IMR-90 (cell line): ENCODE results near the gene MAP1LC3A. TPM values are rescaled to one million over a fixed set of nuclear protein-coding genes. Genes with fewer than 3 reads are reported as not detected.

Experiments
- ATAC-seq: fragments of 200-7000 bp; cut with Tn5 transposase; 2 replicates; pipeline ENCODE4 v1.9.1; 2020; ENCODE audit warnings: low read depth, mild to moderate bottlenecking, moderate library complexity
- BruUV-seq: library from RNA; stranded (reverse); fragments of 400-500 nt; replicated peaks from 2 replicates; lab custom pipeline; 2021; lab: Mats Ljungman, UMichigan
- CTCF ChIA-PET: fragments of 300-600 bp; formaldehyde crosslinking; extraction: SDS; loops from one replicate; lab custom pipeline; 2021; ENCODE audit warnings: antibody characterized with exemption; lab: Yijun Ruan, JAX
- POLR2A ChIA-PET: fragments of 300-600 bp; sonication (Branson Sonifier 250); formaldehyde crosslinking; loops from one replicate; lab custom pipeline; 2022; ENCODE audit warnings: antibody characterized with exemption; ENCODE audit not compliant: unreplicated experiment; lab: Charles Lee
- DNase-seq: peaks from one replicate; pipeline ENCODE4 v3.0.0; 2013
- H2AFZ ChIP-seq: replicated peaks from 2 replicates; pipeline ENCODE3; 2013; ENCODE audit warnings: low read length, mild to moderate bottlenecking; ENCODE audit not compliant: poor library complexity
- H2AK5ac ChIP-seq: 2 replicates; pipeline ENCODE4 v1.6.1; 2013; ENCODE audit warnings: low read depth, low read length, inconsistent platforms
- H2AK9ac ChIP-seq: replicated peaks from 2 replicates; pipeline ENCODE3; 2013; ENCODE audit warnings: mild to moderate bottlenecking, low read depth, low read length, moderate library complexity; ENCODE audit not compliant: poor library complexity
- H2BK120ac ChIP-seq: 2 replicates; pipeline ENCODE4 v1.6.1; 2013; ENCODE audit warnings: low read depth, low read length, inconsistent platforms
- H2BK15ac ChIP-seq: 3 replicates; pipeline ENCODE4 v1.6.1; 2013; ENCODE audit warnings: low read depth, low read length, inconsistent platforms
- H2BK20ac ChIP-seq: 2 replicates; pipeline ENCODE4 v1.6.1; 2013; ENCODE audit warnings: low read depth, mild to moderate bottlenecking, inconsistent platforms, low read length, moderate library complexity
- H2BK5ac ChIP-seq: 2 replicates; pipeline ENCODE4 v1.6.1; 2013; ENCODE audit warnings: mild to moderate bottlenecking, low read depth, low read length, inconsistent platforms; ENCODE audit not compliant: poor library complexity, severe bottlenecking
- H3K14ac ChIP-seq: replicated peaks from 2 replicates; pipeline ENCODE4 v1.6.1; 2013; ENCODE audit warnings: low read depth, low read length, inconsistent platforms
- H3K18ac ChIP-seq: 2 replicates; pipeline ENCODE4 v1.6.1; 2013; ENCODE audit warnings: low read depth, low read length, control low read depth
- H3K23ac ChIP-seq: 2 replicates; pipeline ENCODE4 v1.6.1; 2013; ENCODE audit warnings: low read depth, low read length, inconsistent platforms
- H3K27ac ChIP-seq: 2 replicates; pipeline ENCODE4 v1.5.1; 2013; ENCODE audit warnings: mild to moderate bottlenecking, control low read depth, low read length; ENCODE audit not compliant: insufficient read depth
- H3K27me3 ChIP-seq: 2 replicates; pipeline ENCODE4 v1.6.1; 2013; ENCODE audit warnings: low read length; ENCODE audit not compliant: control insufficient read depth, insufficient read depth
- H3K36me3 ChIP-seq: 2 replicates; pipeline ENCODE4 v1.6.1; 2013; ENCODE audit warnings: low read length, mixed read lengths; ENCODE audit not compliant: control insufficient read depth, insufficient read depth
- H3K4ac ChIP-seq: 2 replicates; pipeline ENCODE4 v1.6.1; 2013; ENCODE audit warnings: low read depth, low read length, inconsistent platforms
- H3K4me1 ChIP-seq: 2 replicates; pipeline ENCODE4 v1.6.1; 2013; ENCODE audit warnings: low read length, mixed read lengths; ENCODE audit not compliant: control insufficient read depth, insufficient read depth
- H3K4me2 ChIP-seq: 2 replicates; pipeline ENCODE4 v1.6.1; 2013; ENCODE audit warnings: low read depth, mild to moderate bottlenecking, control low read depth, low read length, moderate library complexity
- H3K4me3 ChIP-seq: 2 replicates; pipeline ENCODE4 v1.5.1; 2013; ENCODE audit warnings: low read depth, mild to moderate bottlenecking, control low read depth, low read length, moderate library complexity; ENCODE audit not compliant: insufficient read depth
- H3K56ac ChIP-seq: 2 replicates; pipeline ENCODE4 v1.6.1; 2013; ENCODE audit warnings: low read length, inconsistent platforms; ENCODE audit not compliant: insufficient read depth; ENCODE audit errors: extremely low read depth
- H3K79me1 ChIP-seq, 2 experiments: 2 replicates each; pipeline ENCODE4 v1.6.1; 2013; ENCODE audit warnings: low read length in 2 of 2, inconsistent platforms in 1 of 2, low read depth in 1 of 2
- H3K9ac ChIP-seq: 2 replicates; pipeline ENCODE4 v1.6.1; 2013; ENCODE audit warnings: low read depth, low read length, control low read depth
- H3K9me1 ChIP-seq: 2 replicates; pipeline ENCODE4 v1.6.1; 2013; ENCODE audit warnings: low read length, inconsistent platforms; ENCODE audit not compliant: insufficient read depth
- H3K9me3 ChIP-seq: 2 replicates; pipeline ENCODE4 v1.6.1; 2013; ENCODE audit warnings: low read length; ENCODE audit not compliant: control insufficient read depth, insufficient read depth
- H4K20me1 ChIP-seq: 2 replicates; pipeline ENCODE4 v1.6.1; 2013; ENCODE audit warnings: low read length, inconsistent platforms; ENCODE audit not compliant: insufficient read depth
- H4K5ac ChIP-seq: 2 replicates; pipeline ENCODE4 v1.6.1; 2013; ENCODE audit warnings: mild to moderate bottlenecking, low read depth, low read length, control low read depth
- H4K8ac ChIP-seq, 2 experiments: 2 replicates each; pipeline ENCODE4 v1.6.1; 2013; ENCODE audit warnings: low read depth in 2 of 2, low read length in 2 of 2, control low read depth in 1 of 2, inconsistent platforms in 1 of 2
- H4K91ac ChIP-seq: 2 replicates; pipeline ENCODE4 v1.6.1; 2013; ENCODE audit warnings: low read depth, low read length, inconsistent platforms; ENCODE audit not compliant: insufficient read depth
- BHLHE40 ChIP-seq: fragments of 150-350 bp; IDR thresholded peaks from 2 replicates; pipeline ENCODE4 v1.6.1; 2016; ENCODE audit warnings: mild to moderate bottlenecking, low read depth, low read length
- CEBPB ChIP-seq: IDR thresholded peaks from 2 replicates; pipeline ENCODE4 v1.6.1; 2012; ENCODE audit warnings: low read depth, low read length, improper control_type of control experiment
- CHD1 ChIP-seq: IDR thresholded peaks from 2 replicates; pipeline ENCODE4 v1.6.1; 2012; ENCODE audit warnings: low read depth, low read length, improper control_type of control experiment
- ELK1 ChIP-seq: fragments of 150-350 bp; IDR thresholded peaks from 2 replicates; pipeline ENCODE4 v1.6.1; 2016; ENCODE audit warnings: low read depth, mild to moderate bottlenecking, low read length, moderate library complexity, borderline replicate concordance
- MAFK ChIP-seq: IDR thresholded peaks from 2 replicates; pipeline ENCODE4 v1.6.1; 2012; ENCODE audit warnings: low read depth, low read length, improper control_type of control experiment
- MXI1 ChIP-seq: IDR thresholded peaks from 2 replicates; pipeline ENCODE4 v1.6.1; 2012; ENCODE audit warnings: low read depth, mild to moderate bottlenecking, low read length, moderate library complexity, borderline replicate concordance
- POLR2A ChIP-seq: IDR thresholded peaks from 2 replicates; pipeline ENCODE4 v1.6.1; 2012; ENCODE audit warnings: mild to moderate bottlenecking, low read depth, low read length
- RAD21 ChIP-seq: IDR thresholded peaks from 2 replicates; pipeline ENCODE4 v1.6.1; 2012; ENCODE audit warnings: low read length, improper control_type of control experiment
- RCOR1 ChIP-seq: IDR thresholded peaks from 2 replicates; pipeline ENCODE4 v1.6.1; 2012; ENCODE audit warnings: mild to moderate bottlenecking, low read length, improper control_type of control experiment; ENCODE audit not compliant: insufficient replicate concordance
- SMC3 ChIP-seq: fragments of 150-350 bp; IDR thresholded peaks from 2 replicates; pipeline ENCODE4 v1.6.1; 2016; ENCODE audit warnings: low read depth, mild to moderate bottlenecking, antibody characterized with exemption, low read length, moderate library complexity
- WGBS, 2 experiments: methylation state at CpG; one replicate each; pipeline versions ENCODE4 v1.1.5 to v1.1.7; 2013; ENCODE audit warnings: missing lambda C conversion rate in 2 of 2; ENCODE audit not compliant: insufficient read length in 1 of 2; ENCODE audit errors: extremely low coverage in 2 of 2; 5-methylcytosine and 5-hydroxymethylcytosine counted together
- dilution Hi-C: fragments of 300-500 bp; cut with HindIII; formaldehyde crosslinking; loops from one replicate; pipeline ENCODE4 v1.14.3; 2018; ENCODE audit warnings: low sequenced_read_pairs; ENCODE audit not compliant: unreplicated experiment
- in situ Hi-C: fragments of 300-500 bp; cut with MboI; formaldehyde crosslinking; loops from 3 replicates; pipeline ENCODE4 v1.14.3; 2019; ENCODE audit warnings: low sequenced_read_pairs, inconsistent platforms, mixed read lengths
- intact Hi-C: fragments of 100-400 bp; cut with micrococcal nuclease; formaldehyde crosslinking; loops from 2 replicates; pipeline ENCODE4 v1.10.0; 2022
- polyA plus RNA-seq, 3 experiments: library from polyadenylated mRNA; depleted of rRNA; stranded (reverse); fragments of >200 nt; gene quantifications; 2 replicates each; pipeline ENCODE4 v1.2.3, GENCODE V29; 2012; ENCODE audit warnings: low replicate concordance in 1 of 3
- total RNA-seq: library from RNA; depleted of rRNA; stranded (reverse); fragments of >200 nt; gene quantifications from 2 replicates; pipeline ENCODE4 v1.2.3, GENCODE V29; 2012

MAP1LC3A gene
- total and polyA plus RNA-seq, 2 of the 4 experiments (the other 2 are of a cell fraction) = 10.0 to 39.7 TPM

GRCh38 chr20:34578025-34578424 is 19.5 kb downstream of the MAP1LC3A start:
- H3K36me3 ChIP-seq = 0 out of 2 replicates have a peak, but pooled peaks cover 1% of the 10 kb centered on the region
- H3K14ac ChIP-seq = no peak overlapping the region
- CTCF ChIA-PET = interaction anchor here (0.6 to 2.8 kb wide), 3 partner anchors 130 to 408 kb away, joined by 3 to 12 read pairs (median 4); no protein-coding TSS in a partner anchor
- intact Hi-C loops = loop anchor here (10.0 kb wide), 1 partner anchor 387 kb away; no protein-coding TSS in a partner anchor
- no peak overlapping the region for H3K4me2 ChIP-seq
- WGBS, 2 experiments = no CpG with 5 or more reads among the region's 2 CpGs
- no peak overlapping the region for H2AK5ac ChIP-seq
- no peak overlapping the region for H4K8ac ChIP-seq
- H4K5ac ChIP-seq = no peak overlapping the region
- no peak overlapping the region for H2BK15ac ChIP-seq
- H3K27me3 ChIP-seq = no peaks in the 10 kb centered on the region
- dilution Hi-C loops = no loop called here
- H4K91ac ChIP-seq = no peak overlapping the region
- POLR2A ChIA-PET = no interaction called here
- no peak overlapping the region for H2AFZ ChIP-seq
- no peaks in the 10 kb centered on the region; a peak in 1 of 4 replicates for H3K79me1 ChIP-seq
- H3K4me3 ChIP-seq = no peak overlapping the region
- peaks cover 16% of the 10 kb centered on the region for H3K4me1 ChIP-seq
- DNase-seq = peak; percentile 39
- H2AK9ac ChIP-seq = no peak overlapping the region
- H4K20me1 ChIP-seq = no peaks in the 10 kb centered on the region
- H3K56ac ChIP-seq = no peak overlapping the region
- H2BK20ac ChIP-seq = no peak overlapping the region
- no peak overlapping the region for H3K23ac ChIP-seq
- no peak overlapping the region for H3K9ac ChIP-seq
- no peak for ATAC-seq
- peaks cover 18% of the 10 kb centered on the region for H3K9me1 ChIP-seq
- no peak overlapping the region for H3K4ac ChIP-seq
- H2BK120ac ChIP-seq = no peak overlapping the region
- in situ Hi-C loops = no loop called here
- no peaks in the 10 kb centered on the region for H3K9me3 ChIP-seq
- no TSS peak for BruUV-seq
- H3K27ac ChIP-seq = no peak overlapping the region
- no peak overlapping the region for H3K18ac ChIP-seq
- TF ChIP-seq RCOR1 (no peak), POLR2A (no peak), BHLHE40 (no peak), MAFK (no peak), CHD1 (no peak), RAD21 (no peak), SMC3 (no peak), CEBPB (no peak), ELK1 (no peak), MXI1 (no peak)
- no peak overlapping the region for H2BK5ac ChIP-seq
